Fibroblast of peridontal ligament (primary cell): ENCODE measurements around the gene SDHC.
"Not testable (repeated sequence)": the region's sequence is repeated elsewhere in the genome, so short reads cannot be mapped to it uniquely, and the experiment has no call there.

Experiments used
- DNase-seq: peaks from one replicate; pipeline ENCODE4 v3.0.0-alpha.2; 2010; ENCODE audit errors: extremely low read depth

SDHC gene

GRCh38 chr1:161311595-161312181 lies 2.5 kb upstream of the SDHC start:
- DNase-seq, result no peak

DNA sequence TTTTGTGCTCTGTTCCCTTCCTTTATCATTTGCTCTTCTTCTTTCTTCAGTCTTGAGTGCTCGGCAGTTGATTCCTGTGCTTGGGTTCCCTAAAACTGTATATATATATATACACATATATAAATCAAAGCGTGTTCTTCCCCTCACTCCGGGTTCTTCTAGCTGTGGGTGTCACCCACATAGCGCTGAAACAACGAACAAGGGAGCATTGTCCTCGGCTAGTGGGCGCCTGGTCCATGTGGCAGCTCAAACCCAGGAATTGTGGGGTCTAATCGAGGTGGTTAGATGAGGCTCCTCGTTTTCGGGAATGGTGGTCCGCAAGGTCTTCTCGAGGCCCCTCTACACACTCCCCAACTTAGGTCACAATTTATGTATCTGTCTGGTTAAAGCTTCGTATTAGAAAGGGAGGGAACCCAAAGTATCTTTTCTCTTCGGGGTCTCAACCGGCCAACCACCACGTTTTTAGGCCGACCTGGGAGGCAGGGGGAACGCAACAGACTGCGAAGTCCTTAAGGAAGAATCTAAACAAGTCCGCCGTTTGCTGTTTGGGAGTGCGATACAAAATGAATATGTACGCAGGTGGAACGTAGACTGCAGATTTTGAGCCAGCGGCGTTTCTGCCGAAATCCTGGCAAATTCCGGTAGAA lies 504 bp upstream of the SDHC start:
- no peak for DNase-seq

GRCh38 chr1:161315841-161316674 lies 1.9 kb downstream of the SDHC start:
- not testable (repeated sequence) for DNase-seq

DNA sequence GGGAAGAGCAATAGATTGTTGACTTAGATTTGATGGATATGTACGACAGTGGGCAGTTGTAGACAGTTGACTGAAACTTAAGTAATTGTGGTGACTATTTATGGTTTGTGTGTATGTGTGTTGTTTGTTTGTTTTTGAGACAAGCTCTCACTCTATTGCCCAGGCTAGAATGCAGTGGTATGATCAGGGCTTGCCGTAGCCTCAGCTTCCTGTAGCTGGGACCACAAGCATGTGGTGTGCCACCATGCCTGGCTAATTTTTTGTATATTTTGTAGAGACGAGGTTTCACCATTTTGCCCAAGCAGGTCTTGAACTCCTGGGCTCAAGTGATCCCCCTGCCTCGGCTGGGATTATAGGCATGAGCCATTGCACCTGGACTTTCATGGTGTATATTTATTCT lies 9.8 kb downstream of the SDHC start:
- no peak for DNase-seq

DNA sequence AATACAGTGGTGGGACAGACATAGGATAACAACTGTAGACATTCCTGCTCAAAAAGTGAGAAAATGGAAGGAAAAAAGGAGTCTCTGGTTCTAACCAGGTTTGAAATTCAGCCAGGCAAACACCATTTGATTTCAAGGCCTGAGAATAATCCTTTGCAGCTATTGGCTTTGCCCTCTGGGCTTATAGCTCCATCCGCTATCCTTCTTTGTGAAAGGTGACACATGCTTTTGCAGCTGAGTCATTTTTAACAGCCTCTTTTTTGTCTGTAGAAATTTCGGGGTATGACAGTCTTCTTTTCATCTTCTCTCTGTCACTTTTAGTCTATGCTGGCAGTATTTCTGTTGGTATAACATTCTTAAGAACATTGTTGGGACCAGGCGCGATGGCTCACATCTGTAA lies 16.2 kb downstream of the SDHC start:
- no peak for DNase-seq

- DNase-seq, result no peak
These were observed 19.0 kb downstream of the SDHC start for GRCh38 chr1:161333166-161333565.

DNA sequence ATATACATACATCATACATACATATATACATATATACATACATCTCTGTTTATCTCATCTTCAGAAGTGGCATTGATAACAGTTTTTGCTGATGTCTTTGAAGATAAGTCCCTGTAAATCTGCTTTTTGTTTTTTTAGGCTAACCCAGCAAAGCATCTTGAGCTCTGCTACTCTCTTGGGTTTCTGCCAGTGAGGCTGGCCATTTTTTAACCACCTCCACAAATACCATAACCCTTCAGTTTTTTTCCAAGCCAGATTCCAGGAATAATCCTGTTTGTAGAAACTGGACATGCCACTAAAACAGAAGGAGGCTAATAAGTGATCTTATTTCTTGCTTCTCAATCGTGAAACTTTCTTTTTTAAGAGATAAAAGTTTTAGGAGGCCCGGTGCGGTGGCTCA lies 21.6 kb downstream of the SDHC start:
- peak; percentile 7 for DNase-seq

- DNase-seq, result no peak
These were observed 28.0 kb downstream of the SDHC start for GRCh38 chr1:161342177-161342576.

GRCh38 chr1:161342821-161343220 lies 28.6 kb downstream of the SDHC start:
- no peak for DNase-seq

- DNase-seq, result no peak
These were observed 36.5 kb downstream of the SDHC start for GRCh38 chr1:161350671-161351070.

DNA sequence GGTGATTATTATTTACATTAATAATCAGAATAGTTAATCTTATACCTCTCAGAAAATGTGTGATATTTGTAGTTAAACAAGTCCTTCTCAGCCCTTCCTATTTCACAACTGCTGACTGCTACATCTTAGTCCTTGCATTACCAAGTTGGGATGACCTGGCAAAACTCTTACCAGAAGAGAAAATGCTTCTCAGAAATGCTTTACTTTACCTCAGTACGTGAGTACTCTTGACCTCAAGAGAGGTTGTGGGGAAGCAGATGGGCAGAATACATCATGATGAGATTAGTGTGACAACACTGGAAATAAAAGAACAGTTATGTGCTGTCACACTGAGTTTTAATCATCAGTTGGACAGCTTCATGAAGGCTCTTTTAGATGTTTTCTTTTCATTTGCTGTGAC lies 37.3 kb downstream of the SDHC start:
- no peak for DNase-seq

- DNase-seq, result no peak
These were observed 42.9 kb downstream of the SDHC start for GRCh38 chr1:161357073-161357472.

DNA sequence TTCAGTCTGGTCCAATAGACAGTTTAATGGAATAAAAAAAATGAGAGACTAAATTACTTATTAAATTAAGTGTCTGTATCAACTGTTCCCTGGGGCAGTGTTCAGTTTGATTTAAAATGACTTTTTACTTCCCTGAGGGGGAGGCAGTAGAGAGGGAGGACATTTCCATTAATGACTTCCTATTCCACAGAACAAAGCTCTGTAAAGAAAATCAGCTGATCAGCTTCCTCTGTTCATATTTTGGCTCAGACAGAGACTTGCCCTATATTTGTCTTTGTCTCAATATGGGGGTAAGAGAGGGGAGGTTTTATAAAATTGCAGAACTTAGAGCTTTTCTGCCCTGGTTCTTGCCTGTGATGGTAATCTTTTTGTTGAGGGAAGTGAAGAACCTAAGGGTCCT lies 45.1 kb downstream of the SDHC start:
- no peak for DNase-seq

- no peak for DNase-seq
These were observed 50.2 kb downstream of the SDHC start for GRCh38 chr1:161364332-161364731.

- no peak for DNase-seq
These were observed 51.0 kb downstream of the SDHC start for GRCh38 chr1:161365207-161365606.

- peak; percentile 76 for DNase-seq
These were observed 53.7 kb downstream of the SDHC start, which contains the start of gene CFAP126 for GRCh38 chr1:161367684-161368400. Gene CFAP126 (minus strand): TSS chr1:161367876. CDS start chr1:161367868, 8 bp downstream.

GRCh38 chr1:161373442-161373841 lies 59.3 kb downstream of the SDHC start:
- DNase-seq, result no peak

GRCh38 chr1:161374373-161374772 lies 60.2 kb downstream of the SDHC start:
- peak; percentile 27 for DNase-seq

GRCh38 chr1:161378014-161378413 lies 63.8 kb downstream of the SDHC start:
- DNase-seq, result no peak

- no peak for DNase-seq
These were observed 64.9 kb downstream of the SDHC start for GRCh38 chr1:161379071-161379470.

DNA sequence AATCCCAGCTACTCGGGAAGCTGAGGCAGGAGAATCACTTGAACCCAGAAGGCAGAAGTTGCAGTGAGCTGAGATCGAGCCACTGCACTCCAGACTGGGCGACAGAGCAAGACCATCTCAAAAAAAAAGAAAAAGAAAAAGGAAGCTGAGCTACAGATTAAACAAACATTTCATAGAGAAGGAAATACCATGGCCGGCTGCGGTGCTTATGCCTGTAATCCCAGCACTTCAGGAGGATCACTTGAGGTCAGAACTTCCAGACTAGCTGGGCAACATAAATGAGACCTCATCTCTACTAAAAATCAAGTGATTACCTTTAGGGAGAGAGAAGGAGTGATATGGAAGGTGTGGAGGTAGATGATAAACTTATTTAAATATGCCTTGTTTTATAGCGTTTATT lies 67.5 kb downstream of the SDHC start:
- no peak for DNase-seq
